ENCODE results near the gene WNT3A. TPM values are rescaled to one million over a fixed set of nuclear protein-coding genes. Genes with fewer than 3 reads are reported as not detected.

The WNT3A gene
- polyA plus RNA-seq, 1 donor (not counting 4 experiments of a cell fraction or from before 2014, with no cell fraction given) = 0.07 TPM

DNA sequence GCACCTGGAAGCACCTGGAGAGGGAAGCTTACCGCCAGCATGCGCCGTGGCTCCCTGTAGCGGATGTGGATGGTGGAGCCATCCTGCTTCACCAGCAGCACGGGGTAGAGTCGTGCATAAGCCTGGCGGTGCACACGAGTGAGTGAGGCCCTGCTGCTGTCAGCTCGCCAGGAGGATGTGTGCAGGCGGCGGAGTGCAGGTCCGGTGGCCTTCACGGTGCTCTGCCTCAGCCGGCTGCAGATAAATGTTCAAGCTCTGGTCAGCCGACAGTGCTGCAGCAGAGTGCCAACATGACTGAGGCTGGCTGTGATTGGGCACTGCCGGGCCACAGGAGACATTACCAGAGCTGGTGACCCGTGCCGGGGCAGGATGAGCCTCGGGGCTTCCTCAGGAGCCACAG is 100.8 kb downstream of the WNT3A start:
- no peak overlapping the region for H3K9ac ChIP-seq (ENCODE audit: control insufficient read depth, extremely low read depth, insufficient read depth, low read length)
- FAIRE-seq = no peak

DNA sequence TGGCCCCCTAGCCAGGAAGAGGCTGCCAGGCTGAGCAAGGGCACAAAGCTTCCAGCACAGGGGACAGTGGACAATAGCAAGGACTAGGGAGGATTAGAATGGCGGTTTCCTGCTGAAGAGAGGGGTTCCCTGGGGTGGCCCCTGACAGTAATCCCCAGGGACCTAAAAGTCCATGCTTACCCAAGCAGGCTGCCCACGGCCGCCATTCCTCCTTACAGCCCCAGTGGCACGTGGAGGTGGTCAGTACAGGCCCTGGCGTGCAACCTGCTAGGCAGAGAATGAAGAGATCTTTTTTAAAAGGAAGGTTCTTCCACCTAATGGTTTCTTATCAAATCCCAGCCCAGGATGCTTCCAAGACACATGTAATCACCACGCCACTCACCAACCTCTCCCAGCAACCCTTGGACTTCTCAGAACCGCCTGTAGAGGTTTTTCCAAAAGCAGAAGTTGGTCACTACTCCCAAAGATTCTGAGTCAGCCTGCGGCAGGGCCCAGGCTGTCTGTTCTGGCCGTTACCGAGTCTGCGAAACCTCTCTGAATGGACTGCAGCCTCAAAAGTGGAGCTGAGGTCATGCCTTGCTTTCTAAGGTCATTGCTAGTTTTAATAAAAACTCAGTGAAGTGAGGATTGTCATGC is 101.4 kb downstream of the WNT3A start:
- FAIRE-seq (no peak), DNase-seq (ENCODE audit: low read depth, low spot score) (no peak)
- H3K9me1 ChIP-seq (ENCODE audit: control insufficient read depth, extremely low read depth, insufficient read depth, low read length) = no peaks in the 10 kb centered on the region
- TF ChIP-seq EZH2 (IDR thresholded peaks at IDR 0.05; ENCODE audit: low read length) = no peak
- TF ChIP-seq, protein P1, sequence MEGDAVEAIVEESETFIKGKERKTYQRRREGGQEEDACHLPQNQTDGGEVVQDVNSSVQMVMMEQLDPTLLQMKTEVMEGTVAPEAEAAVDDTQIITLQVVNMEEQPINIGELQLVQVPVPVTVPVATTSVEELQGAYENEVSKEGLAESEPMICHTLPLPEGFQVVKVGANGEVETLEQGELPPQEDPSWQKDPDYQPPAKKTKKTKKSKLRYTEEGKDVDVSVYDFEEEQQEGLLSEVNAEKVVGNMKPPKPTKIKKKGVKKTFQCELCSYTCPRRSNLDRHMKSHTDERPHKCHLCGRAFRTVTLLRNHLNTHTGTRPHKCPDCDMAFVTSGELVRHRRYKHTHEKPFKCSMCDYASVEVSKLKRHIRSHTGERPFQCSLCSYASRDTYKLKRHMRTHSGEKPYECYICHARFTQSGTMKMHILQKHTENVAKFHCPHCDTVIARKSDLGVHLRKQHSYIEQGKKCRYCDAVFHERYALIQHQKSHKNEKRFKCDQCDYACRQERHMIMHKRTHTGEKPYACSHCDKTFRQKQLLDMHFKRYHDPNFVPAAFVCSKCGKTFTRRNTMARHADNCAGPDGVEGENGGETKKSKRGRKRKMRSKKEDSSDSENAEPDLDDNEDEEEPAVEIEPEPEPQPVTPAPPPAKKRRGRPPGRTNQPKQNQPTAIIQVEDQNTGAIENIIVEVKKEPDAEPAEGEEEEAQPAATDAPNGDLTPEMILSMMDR (optimal IDR thresholded peaks at IDR 0.05 in 1 of 3, IDR thresholded peaks at IDR 0.05 in 1 of 3, conservative IDR thresholded peaks at IDR 0.05 in 1 of 3; ENCODE audit: extremely low read depth in 1 of 3, insufficient read depth in 2 of 3, low read length in 3 of 3) = no peak
- H3K4me3 ChIP-seq (ENCODE audit: control insufficient read depth in 2 of 3, extremely low read depth in 1 of 3, insufficient read depth in 2 of 3, low read depth in 1 of 3, low read length in 3 of 3) = peak overlapping the region; percentile 74 to 93 (median 88)
- peak overlapping the region; percentile 92 for H3K9ac ChIP-seq (ENCODE audit: control insufficient read depth, extremely low read depth, insufficient read depth, low read length)
- peaks cover 17% of the 10 kb centered on the region for H3K4me1 ChIP-seq (ENCODE audit: control insufficient read depth, extremely low read depth, insufficient read depth, low read length)
- dilution Hi-C loops (cut with MboI; ENCODE audit: extremely low pct_ligation_motif_present, low sequenced_read_pairs) = no loop called here
- no peaks in the 10 kb centered on the region for H4K20me1 ChIP-seq (ENCODE audit: control insufficient read depth, extremely low read depth, insufficient read depth, low read length)
- peak overlapping the region; percentile 89 for H3K4me2 ChIP-seq (ENCODE audit: control insufficient read depth, extremely low read depth, insufficient read depth, low read depth, low read length)
- H3K9me3 ChIP-seq (ENCODE audit: control insufficient read depth, low read depth, low read length) = no peaks in the 10 kb centered on the region
- H3K27me3 ChIP-seq (ENCODE audit: control insufficient read depth, extremely low read depth, insufficient read depth, low read length) = no peaks in the 10 kb centered on the region
- H3K79me2 ChIP-seq (ENCODE audit: control insufficient read depth, insufficient read depth, low read length) = peaks cover 17% of the 10 kb centered on the region
- H3K36me3 ChIP-seq (ENCODE audit: control insufficient read depth in 2 of 2, extremely low read depth in 1 of 2, insufficient read depth in 2 of 2, low read length in 2 of 2) = peaks cover 3 to 14% of the 10 kb centered on the region in 2 experiments
- no peak overlapping the region for H2AFZ ChIP-seq (ENCODE audit: control insufficient read depth, low read length)
- peak overlapping the region; percentile 50 for H3K27ac ChIP-seq (ENCODE audit: control insufficient read depth, insufficient read depth, low read length)

More for the DNA sequence above, 100.8 kb downstream of the WNT3A start:
- H3K27ac ChIP-seq (ENCODE audit: control insufficient read depth, insufficient read depth, low read length) = no peak overlapping the region
- no peak overlapping the region for H2AFZ ChIP-seq (ENCODE audit: control insufficient read depth, low read length)
- no peak for TF ChIP-seq EZH2 (IDR thresholded peaks at IDR 0.05; ENCODE audit: low read length)
- TF ChIP-seq, protein P1 (optimal IDR thresholded peaks at IDR 0.05 in 1 of 3, IDR thresholded peaks at IDR 0.05 in 1 of 3, conservative IDR thresholded peaks at IDR 0.05 in 1 of 3; ENCODE audit: extremely low read depth in 1 of 3, insufficient read depth in 2 of 3, low read length in 3 of 3) = no peak
- H3K36me3 ChIP-seq (ENCODE audit: control insufficient read depth in 2 of 2, extremely low read depth in 1 of 2, insufficient read depth in 2 of 2, low read length in 2 of 2) = peaks cover 3 to 14% of the 10 kb centered on the region in 2 experiments
- no peaks in the 10 kb centered on the region for H3K27me3 ChIP-seq (ENCODE audit: control insufficient read depth, extremely low read depth, insufficient read depth, low read length)
- H3K4me1 ChIP-seq (ENCODE audit: control insufficient read depth, extremely low read depth, insufficient read depth, low read length) = peaks cover 17% of the 10 kb centered on the region
- H4K20me1 ChIP-seq (ENCODE audit: control insufficient read depth, extremely low read depth, insufficient read depth, low read length) = no peaks in the 10 kb centered on the region
- dilution Hi-C loops (cut with MboI; ENCODE audit: extremely low pct_ligation_motif_present, low sequenced_read_pairs) = no loop called here
- H3K79me2 ChIP-seq (ENCODE audit: control insufficient read depth, insufficient read depth, low read length) = peaks cover 17% of the 10 kb centered on the region
- H3K4me3 ChIP-seq (ENCODE audit: control insufficient read depth in 2 of 3, extremely low read depth in 1 of 3, insufficient read depth in 2 of 3, low read depth in 1 of 3, low read length in 3 of 3) = no peak overlapping the region
- H3K4me2 ChIP-seq (ENCODE audit: control insufficient read depth, extremely low read depth, insufficient read depth, low read depth, low read length) = no peak overlapping the region
- H3K9me3 ChIP-seq (ENCODE audit: control insufficient read depth, low read depth, low read length) = no peaks in the 10 kb centered on the region
- DNase-seq (ENCODE audit: low read depth, low spot score) = no peak
- no peaks in the 10 kb centered on the region for H3K9me1 ChIP-seq (ENCODE audit: control insufficient read depth, extremely low read depth, insufficient read depth, low read length)

All from keratinocyte (primary cell).